Mesothelial cell of epicardium (in vitro differentiated cells): ENCODE results near the gene TMEM208. TPM values are rescaled to one million over a fixed set of nuclear protein-coding genes. Genes with fewer than 3 reads are reported as not detected.

ENCODE experiments used
- DNase-seq, 2 experiments: peaks; one replicate each; pipeline ENCODE4 v3.0.0; 2021; ENCODE audit warnings: low spot score in 2 of 2; ENCODE audit not compliant: unreplicated experiment in 2 of 2
- H3K27ac Mint-ChIP-seq: 2 replicates; pipeline ENCODE4 v1.8.0; 2021; ENCODE audit warnings: mixed read lengths
- H3K27me3 Mint-ChIP-seq: 2 replicates; pipeline ENCODE4 v1.8.0; 2021; ENCODE audit warnings: low read depth, mixed read lengths
- H3K36me3 Mint-ChIP-seq: 2 replicates; pipeline ENCODE4 v1.8.0; 2021; ENCODE audit warnings: mixed read lengths
- H3K4me1 Mint-ChIP-seq: 2 replicates; pipeline ENCODE4 v1.8.0; 2021; ENCODE audit warnings: mixed read lengths
- H3K4me3 Mint-ChIP-seq: 2 replicates; pipeline ENCODE4 v1.8.0; 2021; ENCODE audit warnings: mild to moderate bottlenecking, moderate library complexity, mixed read lengths
- H3K9me3 Mint-ChIP-seq: 2 replicates; pipeline ENCODE4 v1.8.0; 2021; ENCODE audit warnings: mixed read lengths
- CTCF ChIP-seq: fragments of 200-600 bp; sonication (generic); IDR thresholded peaks from one replicate; pipeline ENCODE4 v1.5.0; 2021; ENCODE audit warnings: antibody characterized with exemption; ENCODE audit not compliant: unreplicated experiment
- total RNA-seq: library from RNA; stranded (reverse); gene quantifications from 3 replicates; pipeline ENCODE4 v1.2.1, GENCODE V29; 2021

TMEM208 gene
- total RNA-seq, 1 donor from 2014 or later, result 36.3 TPM

GRCh38 chr16:67182288-67182687 lies 44.6 kb upstream of the TMEM208 start:
- Mint-ChIP-seq H3K4me3 (no peak overlapping the region), H3K4me1 (peaks cover 31% of the 10 kb centered on the region), H3K27me3 (peaks cover 22% of the 10 kb centered on the region), H3K9me3 (no peaks in the 10 kb centered on the region), H3K27ac (no peak overlapping the region), H3K36me3 (peaks cover 3% of the 10 kb centered on the region)
- DNase-seq, result no peak
- no peak for TF ChIP-seq CTCF

- Mint-ChIP-seq H3K4me3 (no peak overlapping the region), H3K27ac (no peak overlapping the region), H3K27me3 (peaks cover 17% of the 10 kb centered on the region), H3K4me1 (peaks cover 24% of the 10 kb centered on the region), H3K36me3 (peaks cover 3% of the 10 kb centered on the region), H3K9me3 (no peaks in the 10 kb centered on the region)
- TF ChIP-seq CTCF, result no peak
- DNase-seq, result no peak
Observed at GRCh38 chr16:67183284-67183626, 43.7 kb upstream of the TMEM208 start.

GRCh38 chr16:67183627-67184452 lies 43.1 kb upstream of the TMEM208 start, which contains the start of gene MATCAP1:
Gene MATCAP1 (minus strand): TSS chr16:67183963. CDS start chr16:67180610, 3,353 bp downstream.
- Mint-ChIP-seq H3K4me3 (peak within 1 kb of the TSS; percentile 81), H3K27ac (peak within 1 kb of the TSS; percentile 39), H3K9me3 (no peaks in the 10 kb centered on the region), H3K4me1 (peaks cover 20% of the 10 kb centered on the region), H3K36me3 (peaks cover 1% of the 10 kb centered on the region), H3K27me3 (peaks cover 14% of the 10 kb centered on the region)
- no peak for TF ChIP-seq CTCF
- peak; percentile 86 to 93 for DNase-seq

GRCh38 chr16:67184453-67184994 lies 42.4 kb upstream of the TMEM208 start:
- Mint-ChIP-seq H3K27me3 (peaks cover 13% of the 10 kb centered on the region), H3K4me1 (peaks cover 17% of the 10 kb centered on the region), H3K36me3 (no peaks in the 10 kb centered on the region), H3K9me3 (no peaks in the 10 kb centered on the region), H3K27ac (no peak overlapping the region), H3K4me3 (peak overlapping the region; percentile 81)
- TF ChIP-seq CTCF, result no peak
- DNase-seq, result no peak

GRCh38 chr16:67184995-67185650 lies 41.8 kb upstream of the TMEM208 start:
- peaks cover 13% of the 10 kb centered on the region for H3K27me3 Mint-ChIP-seq
- DNase-seq, result peak; percentile 84 to 93
- H3K4me1 Mint-ChIP-seq, result peaks cover 17% of the 10 kb centered on the region
- H3K4me3 Mint-ChIP-seq, result peak overlapping the region; percentile 81
- TF ChIP-seq CTCF, result peak; percentile 52
- H3K27ac Mint-ChIP-seq, result peak overlapping the region; percentile 91
- no peaks in the 10 kb centered on the region for H3K9me3 Mint-ChIP-seq
- no peaks in the 10 kb centered on the region for H3K36me3 Mint-ChIP-seq
